CD14-positive monocyte (primary cell): Measurements from ENCODE around the gene VAV1. TPM values are rescaled to one million over a fixed set of nuclear protein-coding genes. Genes with fewer than 3 reads are reported as not detected.
A peak's percentile ranks its signal among the peaks of the same experiment; 100 is the strongest.

Experiments used
- DNase-seq, 3 donors: peaks; one replicate each; pipeline ENCODE4 v3.0.0-alpha.2; 2011 to 2022
- H2AFZ ChIP-seq: 2 replicates; pipeline ENCODE4 v1.6.0; 2012; ENCODE audit warnings: mild to moderate bottlenecking, low read depth, low read length, inconsistent platforms; ENCODE audit not compliant: insufficient read depth, poor library complexity, severe bottlenecking
- H3K27ac ChIP-seq, 2 donors: 1 replicate in 1 of 2; 2 replicates in 1 of 2; pipeline ENCODE4 v1.5.1; 2012 to 2013; ENCODE audit warnings: low read length in 2 of 2, control low read depth in 1 of 2, inconsistent platforms in 1 of 2, low read depth in 1 of 2, mild to moderate bottlenecking in 1 of 2
- H3K27me3 ChIP-seq, 2 donors: one replicate each; pipeline versions ENCODE4 v1.6.0 to v1.6.1; 2011 to 2013; ENCODE audit warnings: low read length in 2 of 2; ENCODE audit not compliant: control insufficient read depth in 2 of 2, insufficient read depth in 2 of 2
- H3K36me3 ChIP-seq, 2 donors: replicated peaks in 1 of 2; 1 replicate in 1 of 2; 2 replicates in 1 of 2; pipeline versions ENCODE4 v1.5.1 to v1.6.1; 2012 to 2013; ENCODE audit warnings: low read length in 2 of 2, control low read depth in 1 of 2, inconsistent platforms in 1 of 2, mild to moderate bottlenecking in 1 of 2; ENCODE audit not compliant: insufficient read depth in 2 of 2, control insufficient read depth in 1 of 2
- H3K4me1 ChIP-seq, 2 donors: 1 replicate in 1 of 2; 2 replicates in 1 of 2; pipeline versions ENCODE4 v1.5.1 to v1.6.1; 2012 to 2013; ENCODE audit warnings: low read length in 2 of 2, control low read depth in 1 of 2, inconsistent platforms in 1 of 2, mild to moderate bottlenecking in 1 of 2, moderate library complexity in 1 of 2; ENCODE audit not compliant: insufficient read depth in 2 of 2, control insufficient read depth in 1 of 2
- H3K4me2 ChIP-seq: replicated peaks from 2 replicates; pipeline ENCODE3; 2012; ENCODE audit warnings: low read length, moderate library complexity, mild to moderate bottlenecking; ENCODE audit not compliant: poor library complexity, severe bottlenecking; ENCODE audit errors: extremely low read depth
- H3K4me3 ChIP-seq, 3 experiments: fragments of 200-600 bp in 1 of 3; sonication (generic) in 1 of 3; replicated peaks in 1 of 3; 1 replicate in 2 of 3; 2 replicates in 1 of 3; pipeline ENCODE4 v1.5.1; 2011 to 2013; ENCODE audit warnings: low read length in 3 of 3, mild to moderate bottlenecking in 3 of 3, control low read depth in 2 of 3, low read depth in 2 of 3, inconsistent platforms in 1 of 3, moderate library complexity in 1 of 3
- H3K79me2 ChIP-seq: 2 replicates; pipeline ENCODE4 v1.6.0; 2012; ENCODE audit warnings: mild to moderate bottlenecking, control low read depth, inconsistent platforms, low read length, moderate library complexity; ENCODE audit not compliant: insufficient read depth
- H3K9ac ChIP-seq: 2 replicates; pipeline ENCODE4 v1.6.0; 2017; ENCODE audit warnings: low read length, mild to moderate bottlenecking; ENCODE audit not compliant: insufficient read depth, poor library complexity, severe bottlenecking
- H3K9me3 ChIP-seq, 2 donors: replicated peaks in 1 of 2; 1 replicate in 1 of 2; 2 replicates in 1 of 2; pipeline versions ENCODE4 v1.5.1 to v1.6.1; 2012 to 2013; ENCODE audit warnings: low read length in 2 of 2, control low read depth in 1 of 2; ENCODE audit not compliant: control insufficient read depth in 1 of 2, insufficient read depth in 1 of 2
- H4K20me1 ChIP-seq: 2 replicates; pipeline ENCODE4 v1.6.0; 2012; ENCODE audit warnings: mild to moderate bottlenecking, low read length, control low read depth, moderate library complexity; ENCODE audit not compliant: insufficient read depth
- H3K27ac Mint-ChIP-seq, 7 donors: one replicate each; pipeline ENCODE4 v1.8.0; 2020; ENCODE audit warnings: mild to moderate bottlenecking in 7 of 7, mixed read lengths in 7 of 7, moderate library complexity in 6 of 7, inconsistent platforms in 2 of 7
- H3K27me3 Mint-ChIP-seq, 3 donors: one replicate each; pipeline ENCODE4 v1.8.0; 2021 to 2022; ENCODE audit warnings: low read depth in 3 of 3, mild to moderate bottlenecking in 3 of 3, mixed read lengths in 3 of 3, moderate library complexity in 3 of 3, inconsistent platforms in 1 of 3
- H3K36me3 Mint-ChIP-seq, 2 donors: one replicate each; pipeline ENCODE4 v1.8.0; 2020; ENCODE audit warnings: mixed read lengths in 2 of 2, inconsistent platforms in 1 of 2, mild to moderate bottlenecking in 1 of 2
- H3K4me1 Mint-ChIP-seq: one replicate; pipeline ENCODE4 v1.8.0; 2020; ENCODE audit warnings: mild to moderate bottlenecking, mixed read lengths
- H3K4me3 Mint-ChIP-seq, 2 donors: one replicate each; pipeline ENCODE4 v1.8.0; 2020; ENCODE audit warnings: mild to moderate bottlenecking in 2 of 2, mixed read lengths in 2 of 2, moderate library complexity in 1 of 2
- H3K9me3 Mint-ChIP-seq, 7 donors: one replicate each; pipeline ENCODE4 v1.8.0; 2020 to 2022; ENCODE audit warnings: mixed read lengths in 7 of 7, mild to moderate bottlenecking in 6 of 7, moderate library complexity in 6 of 7, inconsistent platforms in 2 of 7
- WGBS: methylation state at CpG from one replicate; pipeline ENCODE4 v1.1.5; 2013; ENCODE audit warnings: missing lambda C conversion rate; ENCODE audit not compliant: insufficient coverage; 5-methylcytosine and 5-hydroxymethylcytosine counted together
- intact Hi-C, 2 donors: fragments of 100-400 bp; cut with micrococcal nuclease; formaldehyde crosslinking; loops; one replicate each; pipeline versions ENCODE4 v1.15.0 to v1.15.1; 2023
- polyA plus RNA-seq, 3 donors: library from polyadenylated mRNA; depleted of rRNA in 1 of 3; unstranded in 2 of 3; stranded (reverse) in 1 of 3; fragments of 300-500 nt in 2 of 3; fragments of >200 nt in 1 of 3; fragmentation: Illumina TruSeq in 2 of 3; gene quantifications; 1 replicate in 2 of 3; 2 replicates in 1 of 3; pipeline ENCODE4 v1.2.3, GENCODE V29; 2012 to 2021
- TF ChIP-seq, protein P1 (sequence below): fragments of 200-600 bp; IDR thresholded peaks from one replicate; pipeline ENCODE4 v1.8.0; 2022; ENCODE audit warnings: antibody characterized with exemption, mild to moderate bottlenecking

The VAV1 gene
- polyA plus RNA-seq, 3 donors, result 21.3 to 81.2 (median 30.2) TPM

DNA sequence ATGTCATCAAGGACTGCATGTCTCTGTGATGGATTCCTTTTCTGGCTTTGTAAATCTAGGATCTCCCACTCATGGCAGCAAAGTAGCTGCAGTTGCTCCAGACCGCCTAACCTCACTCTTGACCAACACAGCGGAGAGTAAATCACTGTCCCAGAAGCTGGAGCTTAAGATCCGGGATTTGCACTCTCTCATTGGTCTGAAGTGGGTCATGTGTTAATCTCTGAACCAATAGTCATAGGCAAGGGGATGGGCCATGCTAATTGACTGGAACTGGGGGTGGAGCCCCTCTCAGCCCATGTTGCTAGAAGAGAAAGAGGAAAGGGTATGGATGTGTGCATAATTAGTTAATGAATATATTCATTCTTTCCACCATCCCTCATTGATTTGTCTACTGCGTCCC is 34.0 kb downstream of the VAV1 start:
- Histone ChIP-seq H3K4me2 (no peak overlapping the region), H3K4me3 (no peak overlapping the region), H3K27ac (peak overlapping the region in 1 of 2 donors; percentile 41), H3K27me3 (no peaks in the 10 kb centered on the region), H3K36me3 (peaks cover 4 to 35% of the 10 kb centered on the region in 2 donors), H2AFZ (no peak overlapping the region), H4K20me1 (peaks cover 94% of the 10 kb centered on the region), H3K79me2 (peaks cover 91% of the 10 kb centered on the region), H3K4me1 (peaks cover 23 to 26% of the 10 kb centered on the region in 2 donors), H3K9me3 (no peaks in the 10 kb centered on the region), H3K9ac (no peak overlapping the region)
- intact Hi-C loops, result loop anchor here in 1 of 2 donors (5.0 kb wide), 1 partner anchor 39 kb away; the partner anchor contains the start of gene SH2D3A
- no peaks in the 10 kb centered on the region for H3K27me3 Mint-ChIP-seq
- peaks cover 0 to 7% (median 2%) of the 10 kb centered on the region in 7 donors for H3K9me3 Mint-ChIP-seq
- peak in 1 of 3 donors; percentile 4 for DNase-seq
- H3K4me1 Mint-ChIP-seq, result peaks cover 33% of the 10 kb centered on the region
- H3K4me3 Mint-ChIP-seq, result no peak overlapping the region
- TF ChIP-seq, protein P1, sequence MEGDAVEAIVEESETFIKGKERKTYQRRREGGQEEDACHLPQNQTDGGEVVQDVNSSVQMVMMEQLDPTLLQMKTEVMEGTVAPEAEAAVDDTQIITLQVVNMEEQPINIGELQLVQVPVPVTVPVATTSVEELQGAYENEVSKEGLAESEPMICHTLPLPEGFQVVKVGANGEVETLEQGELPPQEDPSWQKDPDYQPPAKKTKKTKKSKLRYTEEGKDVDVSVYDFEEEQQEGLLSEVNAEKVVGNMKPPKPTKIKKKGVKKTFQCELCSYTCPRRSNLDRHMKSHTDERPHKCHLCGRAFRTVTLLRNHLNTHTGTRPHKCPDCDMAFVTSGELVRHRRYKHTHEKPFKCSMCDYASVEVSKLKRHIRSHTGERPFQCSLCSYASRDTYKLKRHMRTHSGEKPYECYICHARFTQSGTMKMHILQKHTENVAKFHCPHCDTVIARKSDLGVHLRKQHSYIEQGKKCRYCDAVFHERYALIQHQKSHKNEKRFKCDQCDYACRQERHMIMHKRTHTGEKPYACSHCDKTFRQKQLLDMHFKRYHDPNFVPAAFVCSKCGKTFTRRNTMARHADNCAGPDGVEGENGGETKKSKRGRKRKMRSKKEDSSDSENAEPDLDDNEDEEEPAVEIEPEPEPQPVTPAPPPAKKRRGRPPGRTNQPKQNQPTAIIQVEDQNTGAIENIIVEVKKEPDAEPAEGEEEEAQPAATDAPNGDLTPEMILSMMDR, result no peak
- peak overlapping the region in 3 of 7 donors; percentile 26 to 59 (median 51) for H3K27ac Mint-ChIP-seq
- no CpG with 5 or more reads among the region's 4 CpGs for WGBS
- peaks cover 25 to 39% of the 10 kb centered on the region in 2 donors for H3K36me3 Mint-ChIP-seq

DNA sequence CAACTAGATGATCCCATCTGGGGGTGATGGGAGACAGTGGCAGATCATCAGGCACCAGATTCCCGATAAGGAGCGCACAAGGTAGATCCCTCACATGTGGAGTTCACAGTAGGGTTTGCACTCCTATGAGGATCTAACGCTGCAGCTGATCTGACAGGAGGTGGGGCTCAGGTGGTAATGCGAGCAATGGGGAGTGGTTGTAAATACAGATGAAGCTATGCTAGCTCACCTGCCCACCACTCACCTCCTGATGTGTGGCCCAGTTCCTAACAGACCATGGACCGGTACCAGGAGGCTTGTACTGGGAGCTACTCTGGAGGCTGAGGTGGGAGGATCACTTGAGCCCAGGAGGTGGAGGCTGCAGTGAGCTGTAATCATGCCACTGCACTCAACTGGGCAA is 34.8 kb downstream of the VAV1 start:
- Histone ChIP-seq H3K79me2 (peaks cover 98% of the 10 kb centered on the region), H3K9me3 (no peaks in the 10 kb centered on the region), H3K9ac (no peak overlapping the region), H4K20me1 (peaks cover 98% of the 10 kb centered on the region), H3K4me2 (no peak overlapping the region), H3K4me1 (peaks cover 19% of the 10 kb centered on the region in 2 donors), H2AFZ (no peak overlapping the region), H3K27ac (no peak overlapping the region), H3K4me3 (no peak overlapping the region), H3K36me3 (peaks cover 4 to 35% of the 10 kb centered on the region in 2 donors), H3K27me3 (no peaks in the 10 kb centered on the region)
- whole genome bisulfite sequencing, result 95% methylated on average over 2 of the region's 5 CpGs
- Mint-ChIP-seq H3K9me3 (peaks cover 0 to 8% (median 2%) of the 10 kb centered on the region in 7 donors), H3K27me3 (no peaks in the 10 kb centered on the region), H3K27ac (peak overlapping the region in 3 of 7 donors; percentile 49 to 64 (median 50)), H3K36me3 (peaks cover 27 to 46% of the 10 kb centered on the region in 2 donors), H3K4me1 (peaks cover 30% of the 10 kb centered on the region), H3K4me3 (no peak overlapping the region)
- DNase-seq, result no peak
- TF ChIP-seq, protein P1, result no peak
- intact Hi-C loops, result loop anchor here in 1 of 2 donors (5.0 kb wide), 1 partner anchor 40 kb away; the partner anchor contains the start of gene SH2D3A
